NOMO-1 treated with DMSO at 0.1 percent for 48 hours (cell line): ENCODE measurements around the gene UGT1A5.
"Not testable (repeated sequence)": the region's sequence is repeated elsewhere in the genome, so short reads cannot be mapped to it uniquely, and the experiment has no call there.

Experiments
- DNase-seq: peaks from one replicate; lab custom pipeline; 2025; ENCODE audit not compliant: unreplicated experiment; lab: John Stamatoyannopoulos, UW

Gene UGT1A5

GRCh38 chr2:233692648-233693047 lies 20.1 kb upstream of the UGT1A5 start, which contains the start of gene UGT1A6:
UGT1A6 (plus strand) TSS chr2:233692890; CDS start chr2:233693005, 115 bp downstream.
- no peak for DNase-seq

DNA sequence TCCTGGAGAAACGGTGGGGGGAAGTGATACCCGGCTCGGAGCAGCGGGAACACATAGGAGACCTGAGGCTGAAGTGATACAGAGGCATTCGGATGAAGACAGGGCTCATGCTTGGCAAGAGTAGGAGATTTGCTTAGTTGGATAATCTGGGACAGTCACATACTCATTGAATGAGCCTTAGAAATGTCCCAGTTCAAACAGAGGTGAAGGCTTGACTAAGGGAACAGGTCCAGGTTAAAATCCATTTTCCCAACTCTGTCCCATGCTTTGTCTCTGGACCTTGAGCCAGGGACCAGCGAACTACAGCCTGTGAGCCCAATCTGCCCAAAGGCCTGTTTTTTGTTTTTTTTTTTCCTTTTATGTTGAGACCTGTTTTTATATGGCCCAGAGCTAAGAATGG lies 18.7 kb upstream of the UGT1A5 start:
- DNase-seq, result no peak

DNA sequence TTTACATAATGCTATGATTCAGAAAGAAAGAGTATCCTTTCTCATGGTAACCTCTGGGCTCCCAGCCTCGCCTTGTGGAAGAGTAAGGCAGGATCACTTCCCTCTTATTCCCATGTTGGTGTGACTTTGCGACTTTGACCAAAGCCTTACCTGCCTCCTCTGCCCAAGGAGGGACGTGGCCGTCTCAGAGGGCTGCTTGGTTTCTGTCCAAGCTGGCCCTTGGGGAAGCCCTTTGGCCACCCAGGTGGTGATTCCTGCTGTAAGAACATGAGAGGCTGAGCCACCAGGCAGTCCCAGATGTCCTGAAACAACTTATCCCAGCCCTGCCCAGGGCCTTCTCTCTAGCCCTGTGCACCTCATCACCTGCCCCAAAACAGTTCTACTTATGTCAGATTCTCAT lies 14.0 kb upstream of the UGT1A5 start:
- no peak for DNase-seq

DNA sequence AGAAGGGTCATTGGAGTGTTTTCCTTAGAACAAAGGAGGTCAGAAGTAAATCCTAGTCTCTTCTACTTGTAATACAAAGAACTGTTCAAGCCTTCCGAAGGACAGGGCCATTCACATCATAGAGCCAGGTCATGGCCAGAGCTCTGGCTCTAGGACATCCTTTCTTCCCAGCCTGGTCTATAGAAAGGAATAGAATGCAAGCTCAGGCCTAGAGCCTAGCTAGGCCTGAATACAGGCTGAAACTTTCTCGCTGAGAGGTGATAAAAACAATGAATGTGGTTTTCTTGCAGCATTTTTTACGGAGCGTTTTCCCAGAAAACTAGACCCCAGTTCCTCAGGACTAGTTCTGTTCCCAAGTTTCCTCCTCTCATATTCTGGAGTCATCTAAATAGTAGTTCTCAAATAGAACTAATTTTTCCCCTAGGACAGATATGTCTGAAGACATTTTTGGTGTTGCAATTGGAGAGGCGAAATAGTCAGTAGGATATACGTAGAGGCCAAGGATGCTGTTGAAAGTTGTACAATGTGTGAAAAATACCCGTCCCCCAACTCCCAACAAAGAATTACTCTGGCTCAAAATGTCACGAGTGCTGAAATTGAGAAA lies 13.2 kb upstream of the UGT1A5 start:
- DNase-seq, result no peak

GRCh38 chr2:233700028-233700635 lies 12.6 kb upstream of the UGT1A5 start:
- no peak for DNase-seq

DNA sequence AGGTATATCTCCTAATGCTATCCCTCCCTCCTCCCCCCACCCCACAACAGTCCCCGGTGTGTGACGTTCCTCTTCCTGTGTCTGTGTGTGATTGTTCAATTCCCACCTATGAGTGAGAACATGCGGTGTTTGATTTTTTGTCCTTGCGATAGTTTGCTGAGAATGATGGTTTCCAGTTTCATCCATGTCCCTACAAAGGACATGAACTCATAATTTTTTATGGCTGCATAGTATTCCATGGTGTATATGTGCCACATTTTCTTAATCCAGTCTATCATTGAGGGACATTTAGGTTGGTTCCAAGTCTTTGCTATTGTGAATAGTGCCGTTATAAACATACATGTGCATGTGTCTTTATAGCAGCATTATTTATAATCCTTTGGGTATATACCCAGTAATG lies 11.9 kb upstream of the UGT1A5 start:
- not testable (repeated sequence) for DNase-seq

DNA sequence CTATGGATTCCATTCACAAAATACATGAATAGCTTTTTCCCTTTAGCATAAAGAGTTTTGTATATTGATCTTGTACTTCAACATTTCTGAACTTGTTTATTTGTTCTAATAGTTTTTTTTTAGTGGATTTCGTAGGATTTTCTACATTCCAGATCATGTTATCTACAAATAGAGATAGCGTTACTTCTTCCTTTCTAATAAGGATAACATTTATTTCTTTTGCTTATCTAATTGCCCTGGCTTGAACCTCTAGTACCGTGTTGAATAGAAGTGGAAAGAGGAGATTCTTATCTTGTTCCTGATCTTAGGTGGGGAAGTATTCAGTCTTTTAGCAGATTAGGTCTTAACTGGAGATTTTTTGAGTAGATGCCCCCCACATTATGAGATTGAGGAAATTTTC lies 10.5 kb upstream of the UGT1A5 start:
- DNase-seq, result no peak

GRCh38 chr2:233705911-233706506 lies 6.7 kb upstream of the UGT1A5 start:
- no peak for DNase-seq

DNA sequence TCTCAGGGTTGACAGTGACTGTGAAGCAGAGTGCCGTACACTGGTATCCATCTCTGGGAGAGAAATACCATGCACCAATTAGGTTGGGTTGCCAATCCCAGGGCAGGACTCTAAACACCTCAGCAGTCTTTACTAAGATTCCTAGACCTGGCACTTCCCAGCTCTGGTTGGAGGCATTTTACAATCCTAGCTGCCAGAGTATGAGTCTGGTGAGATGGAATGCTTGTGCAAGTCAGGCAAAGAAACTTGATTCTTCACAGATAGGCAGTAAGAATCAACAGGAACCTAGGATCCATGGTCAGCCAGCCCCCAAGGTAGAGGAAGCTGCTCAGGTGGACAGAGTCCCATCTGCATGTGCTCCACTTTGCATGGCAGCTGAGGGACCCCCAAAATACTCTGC lies 6.0 kb upstream of the UGT1A5 start:
- DNase-seq, result no peak

- no peak for DNase-seq
Observed at GRCh38 chr2:233707940-233708644, 4.6 kb upstream of the UGT1A5 start.

- no peak for DNase-seq
Observed at GRCh38 chr2:233708942-233709341, 3.8 kb upstream of the UGT1A5 start.

DNA sequence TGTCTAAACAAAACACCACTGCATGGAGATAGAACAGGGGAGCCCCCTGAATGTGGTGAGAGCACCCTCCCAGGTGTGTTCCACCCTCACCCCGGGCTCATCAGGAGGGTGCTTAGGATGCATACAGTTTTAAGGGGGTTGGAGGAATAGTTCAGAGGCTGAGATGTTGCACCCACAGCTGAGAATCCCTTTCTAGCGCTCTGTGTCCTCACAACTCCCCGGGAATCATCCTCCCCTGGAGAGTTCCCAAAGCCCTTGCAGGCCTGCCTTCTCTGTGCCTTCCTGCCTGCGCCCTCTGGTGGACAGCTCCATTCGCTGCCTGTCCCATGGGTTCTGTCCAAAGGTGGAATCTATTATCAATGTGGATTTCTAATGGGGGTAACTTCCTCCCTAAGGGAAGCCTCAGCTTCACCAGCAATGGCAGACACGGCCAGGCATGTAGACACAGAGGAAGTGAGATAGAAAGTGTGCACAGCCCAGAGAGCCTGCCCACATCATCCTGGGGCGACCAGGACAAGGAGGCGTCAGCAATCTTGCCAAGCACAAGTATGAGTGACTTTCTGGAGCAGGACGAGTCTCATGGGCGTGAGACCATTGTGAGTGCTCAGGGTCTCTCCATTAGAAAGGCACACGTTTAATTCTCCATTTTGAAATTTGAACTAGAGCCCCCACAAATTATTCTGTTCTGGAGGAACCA lies 1.2 kb upstream of the UGT1A5 start:
- peak; percentile 30 for DNase-seq

GRCh38 chr2:233713262-233713615 lies 532 bp downstream of the UGT1A5 start:
- no peak for DNase-seq

- DNase-seq, result peak; percentile 21
Observed at GRCh38 chr2:233714121-233714520, 1.4 kb downstream of the UGT1A5 start.

- no peak for DNase-seq
Observed at GRCh38 chr2:233718552-233718951, 5.8 kb downstream of the UGT1A5 start, which contains the start of gene UGT1A4. UGT1A4 (plus strand) TSS chr2:233718736; CDS start chr2:233718821, 85 bp downstream.

GRCh38 chr2:233728723-233729301 lies 16.1 kb downstream of the UGT1A5 start, which contains the start of gene UGT1A3:
UGT1A3 (plus strand) TSS chr2:233729042; CDS start chr2:233729127, 85 bp downstream.
- no peak for DNase-seq

GRCh38 chr2:233736868-233737653 lies 24.4 kb downstream of the UGT1A5 start:
- not testable (repeated sequence) for DNase-seq

- DNase-seq, result no peak
Observed at GRCh38 chr2:233740870-233741269, 28.2 kb downstream of the UGT1A5 start.

DNA sequence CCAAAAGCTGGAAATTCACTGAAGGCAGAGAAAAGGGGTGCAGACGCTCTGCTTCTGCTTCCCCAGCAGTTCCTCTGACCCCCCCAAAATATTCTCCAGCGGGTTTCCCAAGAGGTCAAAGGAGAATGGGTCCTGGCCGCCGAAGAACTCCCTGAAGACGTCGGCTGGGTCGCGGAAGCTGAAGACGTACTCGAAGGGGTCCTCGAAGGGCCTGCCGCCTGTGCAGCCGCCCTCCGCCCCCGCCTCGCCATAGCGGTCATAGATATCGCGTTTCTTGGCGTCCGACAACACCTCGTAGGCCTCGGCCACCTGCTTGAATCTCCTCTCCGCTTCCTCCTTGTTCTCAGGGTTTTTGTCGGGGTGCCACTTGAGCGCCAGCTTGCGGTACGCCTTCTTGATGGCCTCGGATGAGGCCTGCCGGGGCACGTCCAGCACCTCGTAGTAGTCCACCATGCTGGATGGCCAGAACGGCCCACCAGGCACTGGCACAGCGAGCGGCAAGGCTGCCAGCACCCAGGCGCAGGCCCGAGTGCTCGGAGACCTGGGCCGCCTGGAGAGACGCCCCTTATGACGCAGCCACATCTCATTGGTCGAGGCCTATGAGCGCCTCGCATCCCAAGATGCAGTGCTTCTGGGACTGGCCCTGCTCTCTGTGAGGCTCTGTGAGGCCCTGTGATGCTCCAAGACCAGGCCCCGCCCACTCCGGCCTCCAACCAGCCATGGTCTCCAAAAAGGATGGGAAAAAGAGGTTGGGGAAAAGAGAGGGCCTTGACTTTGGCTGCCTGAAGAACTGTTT lies 31.0 kb downstream of the UGT1A5 start:
- DNase-seq, result no peak
